Measurements from ENCODE around the gene WASHC3. TPM values are rescaled to one million over a fixed set of nuclear protein-coding genes. Genes with fewer than 3 reads are reported as not detected.

The WASHC3 gene, protein sequence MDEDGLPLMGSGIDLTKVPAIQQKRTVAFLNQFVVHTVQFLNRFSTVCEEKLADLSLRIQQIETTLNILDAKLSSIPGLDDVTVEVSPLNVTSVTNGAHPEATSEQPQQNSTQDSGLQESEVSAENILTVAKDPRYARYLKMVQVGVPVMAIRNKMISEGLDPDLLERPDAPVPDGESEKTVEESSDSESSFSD
- total RNA-seq: 10 to 100 TPM; 60.4 to 99.4 (median 63.3) TPM

- WGBS, 2 donors: 1 to 2% methylated on average over 34 to 43 of the region's 44 CpGs
- H3K4me3 ChIP-seq: peak within 1 kb of the TSS; percentile 66 to 91 (median 78)
- no peaks in the 10 kb centered on the region for H3K9me3 ChIP-seq
- DNase-seq (ENCODE audit: low spot score in 2 of 2): peak; percentile 93 to 95
- TF ChIP-seq POLR2A (IDR thresholded peaks at IDR 0.05) (peak; percentile 61 to 87), CTCF (IDR thresholded peaks at IDR 0.05) (no peak), EP300 (IDR thresholded peaks at IDR 0.05) (peak; percentile 91 to 95)
- no peaks in the 10 kb centered on the region for H3K27me3 ChIP-seq
- H3K27ac ChIP-seq: peak within 1 kb of the TSS; percentile 86 to 96 (median 87)
- peaks cover 0 to 18% (median 4%) of the 10 kb centered on the region in 4 donors for H3K4me1 ChIP-seq
- peaks cover 0 to 24% (median 0%) of the 10 kb centered on the region in 3 donors for H3K36me3 ChIP-seq
Measured at GRCh38 chr12:102061560-102062418, at the start of gene WASHC3. WASHC3 (minus strand) TSS chr12:102061991; CDS start chr12:102061962, 29 bp downstream.

GRCh38 chr12:102110782-102111181, 49.0 kb upstream of the WASHC3 start:
- H3K4me3 ChIP-seq: no peak overlapping the region
- H3K36me3 ChIP-seq: peaks cover 0 to 64% (median 0%) of the 10 kb centered on the region in 3 donors
- DNase-seq (ENCODE audit: low spot score in 2 of 2): no peak
- no peaks in the 10 kb centered on the region for H3K4me1 ChIP-seq
- no peak for TF ChIP-seq POLR2A (IDR thresholded peaks at IDR 0.05)
- TF ChIP-seq EP300 (IDR thresholded peaks at IDR 0.05): no peak
- TF ChIP-seq CTCF (IDR thresholded peaks at IDR 0.05): no peak
- H3K9me3 ChIP-seq: no peaks in the 10 kb centered on the region
- no peaks in the 10 kb centered on the region for H3K27me3 ChIP-seq
- no peak overlapping the region for H3K27ac ChIP-seq

DNA sequence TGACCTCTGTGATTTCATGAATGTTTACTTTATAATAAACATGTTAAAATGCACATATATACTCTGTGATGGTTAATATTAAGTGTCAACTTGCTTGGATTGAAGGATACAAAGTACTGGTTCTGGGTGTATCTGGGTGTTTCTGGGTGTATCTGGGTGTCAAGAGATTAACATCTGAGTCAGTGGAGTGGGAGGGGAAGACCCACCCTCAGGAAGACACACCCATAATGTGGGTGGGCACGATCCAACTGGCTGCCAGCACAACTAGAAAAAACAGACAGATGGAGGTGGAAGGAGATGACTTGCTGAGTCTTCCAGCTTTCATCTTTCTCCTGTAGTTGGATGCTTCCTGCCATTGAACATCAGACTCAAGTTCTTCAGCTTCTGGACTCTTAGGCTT, 46.2 kb upstream of the WASHC3 start:
- 65 to 93% methylated on average over 1 of the region's 1 CpG for WGBS, 2 donors
- Histone ChIP-seq H3K9me3 (no peaks in the 10 kb centered on the region), H3K4me1 (no peaks in the 10 kb centered on the region), H3K36me3 (peaks cover 0 to 78% (median 5%) of the 10 kb centered on the region in 3 donors), H3K4me3 (no peak overlapping the region), H3K27ac (no peak overlapping the region), H3K27me3 (no peaks in the 10 kb centered on the region)
- no peak for DNase-seq (ENCODE audit: low spot score in 2 of 2)
- TF ChIP-seq CTCF (IDR thresholded peaks at IDR 0.05) (no peak), EP300 (IDR thresholded peaks at IDR 0.05) (no peak), POLR2A (IDR thresholded peaks at IDR 0.05) (no peak)

- DNase-seq (ENCODE audit: low spot score in 2 of 2): no peak
- TF ChIP-seq CTCF (IDR thresholded peaks at IDR 0.05): no peak
- TF ChIP-seq POLR2A (IDR thresholded peaks at IDR 0.05): no peak
- no peak for TF ChIP-seq EP300 (IDR thresholded peaks at IDR 0.05)
- H3K4me3 ChIP-seq: no peak overlapping the region
- H3K4me1 ChIP-seq: no peaks in the 10 kb centered on the region
- no peak overlapping the region for H3K27ac ChIP-seq
- no peaks in the 10 kb centered on the region for H3K9me3 ChIP-seq
- H3K36me3 ChIP-seq: peaks cover 0 to 78% (median 5%) of the 10 kb centered on the region in 3 donors
- H3K27me3 ChIP-seq: no peaks in the 10 kb centered on the region
- 92 to 96% methylated on average over 3 of the region's 3 CpGs for WGBS, 2 donors
Measured at GRCh38 chr12:102106905-102107304, 45.1 kb upstream of the WASHC3 start.

- DNase-seq (ENCODE audit: low spot score in 2 of 2): no peak
- Histone ChIP-seq H3K36me3 (peaks cover 0 to 18% (median 0%) of the 10 kb centered on the region in 3 donors), H3K27ac (no peak overlapping the region), H3K27me3 (no peaks in the 10 kb centered on the region), H3K4me3 (no peak overlapping the region), H3K4me1 (peaks cover 0 to 22% (median 0%) of the 10 kb centered on the region in 4 donors), H3K9me3 (no peaks in the 10 kb centered on the region)
- WGBS, 2 donors: 91 to 93% methylated on average over 3 of the region's 3 CpGs
- TF ChIP-seq CTCF (IDR thresholded peaks at IDR 0.05): no peak
Measured at GRCh38 chr12:102096855-102097254, 35.1 kb upstream of the WASHC3 start.
